Inflammatory macrophage treated with lipopolysaccharide for 4 hours (primary cell): ENCODE measurements around the gene NAP1L1.

Experiments used
- DNase-seq: peaks from one replicate; pipeline ENCODE4 v3.0.0-alpha.2; 2020

The NAP1L1 gene

GRCh38 chr12:76083904-76084862 is at the start of gene NAP1L1:
TSS of gene NAP1L1 (minus strand) at chr12:76084685. CDS start at chr12:76074219, 10,466 bp downstream.
- DNase-seq: peak; percentile 98

- DNase-seq: no peak
Observed at GRCh38 chr12:76127588-76127987, 43.1 kb upstream of the NAP1L1 start.

GRCh38 chr12:76124456-76124855 is 40.0 kb upstream of the NAP1L1 start:
- DNase-seq: no peak

GRCh38 chr12:76123259-76124212 is 39.1 kb upstream of the NAP1L1 start:
- no peak for DNase-seq

- no peak for DNase-seq
Observed at GRCh38 chr12:76119887-76120286, 35.4 kb upstream of the NAP1L1 start.

- DNase-seq: no peak
Observed at GRCh38 chr12:76117751-76118150, 33.3 kb upstream of the NAP1L1 start.

GRCh38 chr12:76117067-76117691 is 32.7 kb upstream of the NAP1L1 start:
- DNase-seq: no peak

- no peak for DNase-seq
Observed at GRCh38 chr12:76113800-76114757, 29.6 kb upstream of the NAP1L1 start.

GRCh38 chr12:76111209-76111749 is 26.8 kb upstream of the NAP1L1 start:
- no peak for DNase-seq

GRCh38 chr12:76109879-76110278 is 25.4 kb upstream of the NAP1L1 start:
- no peak for DNase-seq

GRCh38 chr12:76108356-76108755 is 23.9 kb upstream of the NAP1L1 start:
- DNase-seq: no peak

- no peak for DNase-seq
Observed at GRCh38 chr12:76106631-76107030, 22.1 kb upstream of the NAP1L1 start.

GRCh38 chr12:76103958-76104357 is 19.5 kb upstream of the NAP1L1 start:
- no peak for DNase-seq

- DNase-seq: no peak
Observed at GRCh38 chr12:76101739-76102385, 17.4 kb upstream of the NAP1L1 start.

GRCh38 chr12:76096079-76096646 is 11.7 kb upstream of the NAP1L1 start:
- no peak for DNase-seq

- DNase-seq: no peak
Observed at GRCh38 chr12:76094754-76095153, 10.3 kb upstream of the NAP1L1 start.

- DNase-seq: no peak
Observed at GRCh38 chr12:76091246-76091754, 6.8 kb upstream of the NAP1L1 start.

GRCh38 chr12:76085520-76085868 is 1.0 kb upstream of the NAP1L1 start:
- DNase-seq: peak; percentile 86

GRCh38 chr12:76084863-76085519 is 506 bp upstream of the NAP1L1 start:
- DNase-seq: peak; percentile 76
